C4-2B (cell line): ENCODE results near the gene PPP2R2B.

Source experiments
- ZFX ChIP-seq: fragments of 450-650 bp; IDR thresholded peaks from 2 replicates; pipeline ENCODE4 v1.6.1; 2017
- TF ChIP-seq, protein P1 (sequence below): fragments of 450-650 bp; conservative IDR thresholded peaks from 2 replicates; pipeline ENCODE4 v1.5.1; 2017; ENCODE audit warnings: mild to moderate bottlenecking

DNA sequence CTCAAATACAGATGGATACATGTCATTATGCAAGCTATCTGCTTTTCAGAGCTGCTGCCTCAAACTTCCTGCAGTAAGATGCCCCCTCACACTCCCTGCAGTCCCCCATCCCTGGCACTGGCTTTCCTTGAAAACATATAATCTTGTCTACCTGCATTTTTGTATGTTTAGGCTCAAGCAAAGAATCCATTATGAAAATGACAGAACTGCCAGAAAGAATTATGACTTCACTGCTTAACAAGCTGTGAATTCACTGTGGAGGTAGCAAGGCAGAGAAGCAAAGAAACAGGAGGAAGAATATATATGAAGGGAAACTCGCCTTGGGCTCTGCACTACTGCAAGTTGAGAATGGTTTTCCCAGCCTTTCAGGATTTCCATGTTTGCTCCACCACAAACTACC is 39.4 kb upstream of the PPP2R2B start:
- TF ChIP-seq, protein P1, sequence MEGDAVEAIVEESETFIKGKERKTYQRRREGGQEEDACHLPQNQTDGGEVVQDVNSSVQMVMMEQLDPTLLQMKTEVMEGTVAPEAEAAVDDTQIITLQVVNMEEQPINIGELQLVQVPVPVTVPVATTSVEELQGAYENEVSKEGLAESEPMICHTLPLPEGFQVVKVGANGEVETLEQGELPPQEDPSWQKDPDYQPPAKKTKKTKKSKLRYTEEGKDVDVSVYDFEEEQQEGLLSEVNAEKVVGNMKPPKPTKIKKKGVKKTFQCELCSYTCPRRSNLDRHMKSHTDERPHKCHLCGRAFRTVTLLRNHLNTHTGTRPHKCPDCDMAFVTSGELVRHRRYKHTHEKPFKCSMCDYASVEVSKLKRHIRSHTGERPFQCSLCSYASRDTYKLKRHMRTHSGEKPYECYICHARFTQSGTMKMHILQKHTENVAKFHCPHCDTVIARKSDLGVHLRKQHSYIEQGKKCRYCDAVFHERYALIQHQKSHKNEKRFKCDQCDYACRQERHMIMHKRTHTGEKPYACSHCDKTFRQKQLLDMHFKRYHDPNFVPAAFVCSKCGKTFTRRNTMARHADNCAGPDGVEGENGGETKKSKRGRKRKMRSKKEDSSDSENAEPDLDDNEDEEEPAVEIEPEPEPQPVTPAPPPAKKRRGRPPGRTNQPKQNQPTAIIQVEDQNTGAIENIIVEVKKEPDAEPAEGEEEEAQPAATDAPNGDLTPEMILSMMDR, result no peak
- TF ChIP-seq ZFX, result no peak
